ENCODE measurements around the gene CCBE1. TPM values are rescaled to one million over a fixed set of nuclear protein-coding genes. Genes with fewer than 3 reads are reported as not detected.

CCBE1 gene
- total RNA-seq, 1 donor, result 35.3 TPM

- DNase-seq (ENCODE audit: low read depth), result peak; percentile 72
- TF ChIP-seq, protein P1, sequence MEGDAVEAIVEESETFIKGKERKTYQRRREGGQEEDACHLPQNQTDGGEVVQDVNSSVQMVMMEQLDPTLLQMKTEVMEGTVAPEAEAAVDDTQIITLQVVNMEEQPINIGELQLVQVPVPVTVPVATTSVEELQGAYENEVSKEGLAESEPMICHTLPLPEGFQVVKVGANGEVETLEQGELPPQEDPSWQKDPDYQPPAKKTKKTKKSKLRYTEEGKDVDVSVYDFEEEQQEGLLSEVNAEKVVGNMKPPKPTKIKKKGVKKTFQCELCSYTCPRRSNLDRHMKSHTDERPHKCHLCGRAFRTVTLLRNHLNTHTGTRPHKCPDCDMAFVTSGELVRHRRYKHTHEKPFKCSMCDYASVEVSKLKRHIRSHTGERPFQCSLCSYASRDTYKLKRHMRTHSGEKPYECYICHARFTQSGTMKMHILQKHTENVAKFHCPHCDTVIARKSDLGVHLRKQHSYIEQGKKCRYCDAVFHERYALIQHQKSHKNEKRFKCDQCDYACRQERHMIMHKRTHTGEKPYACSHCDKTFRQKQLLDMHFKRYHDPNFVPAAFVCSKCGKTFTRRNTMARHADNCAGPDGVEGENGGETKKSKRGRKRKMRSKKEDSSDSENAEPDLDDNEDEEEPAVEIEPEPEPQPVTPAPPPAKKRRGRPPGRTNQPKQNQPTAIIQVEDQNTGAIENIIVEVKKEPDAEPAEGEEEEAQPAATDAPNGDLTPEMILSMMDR (IDR thresholded peaks at IDR 0.05; ENCODE audit: insufficient read depth, low read length), result no peak
- no peak overlapping the region for H3K4me3 ChIP-seq (ENCODE audit: low read depth, low read length)
Observed at GRCh38 chr18:59669872-59670657, 27.2 kb downstream of the CCBE1 start.

GRCh38 chr18:59667488-59667887, 29.7 kb downstream of the CCBE1 start:
- TF ChIP-seq, protein P1 (IDR thresholded peaks at IDR 0.05; ENCODE audit: insufficient read depth, low read length), result no peak
- no peak for DNase-seq (ENCODE audit: low read depth)
- no peak overlapping the region for H3K4me3 ChIP-seq (ENCODE audit: low read depth, low read length)

- DNase-seq (ENCODE audit: low read depth), result peak; percentile 49
- H3K4me3 ChIP-seq (ENCODE audit: low read depth, low read length), result peak overlapping the region; percentile 13
Observed at GRCh38 chr18:59666007-59666402, 31.2 kb downstream of the CCBE1 start.

DNA sequence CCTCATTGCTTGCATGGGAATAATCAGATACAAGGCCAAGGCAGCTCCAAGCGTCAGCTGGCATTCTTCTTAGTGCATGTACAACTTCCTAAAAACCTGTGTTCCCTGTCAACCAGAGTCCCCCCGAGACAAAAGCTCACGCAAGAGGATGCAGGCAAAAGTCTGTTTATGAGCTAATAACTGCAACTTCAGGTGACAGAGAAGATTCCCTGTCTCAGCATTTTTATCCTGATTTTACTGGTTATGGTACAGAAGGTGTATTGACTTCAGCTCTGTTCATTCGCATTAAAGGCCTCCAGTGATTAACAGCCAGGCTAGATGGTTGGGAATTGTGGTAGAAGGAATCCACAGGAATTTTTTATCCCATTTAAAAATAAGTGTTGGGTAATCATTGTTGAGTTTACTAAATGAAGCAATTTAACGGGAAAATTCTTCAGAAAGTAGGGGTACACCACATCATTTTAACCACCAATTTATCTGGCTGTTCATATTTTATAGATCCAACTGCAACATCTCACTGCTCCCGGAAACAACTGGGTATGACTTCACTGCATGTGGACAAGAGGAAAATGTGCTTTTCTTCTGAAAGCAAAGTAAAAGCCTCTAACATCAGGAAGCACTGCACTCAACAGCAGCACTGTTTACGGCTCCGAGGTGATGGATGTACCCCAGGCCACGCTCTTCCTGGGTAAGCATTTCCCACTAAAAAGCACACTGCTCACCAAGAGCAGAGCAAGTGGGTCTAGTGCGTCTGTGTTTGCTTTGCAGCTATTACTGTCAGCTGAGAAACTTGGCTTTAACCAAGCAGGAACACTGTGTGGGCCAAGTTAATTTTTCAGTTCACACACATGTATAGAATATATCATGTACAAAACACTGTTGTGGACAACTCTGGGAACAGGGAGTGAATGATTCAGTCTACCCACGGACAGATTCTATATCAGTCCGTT, 31.9 kb downstream of the CCBE1 start:
- TF ChIP-seq, protein P1 (IDR thresholded peaks at IDR 0.05; ENCODE audit: insufficient read depth, low read length), result no peak
- peak; percentile 44 for DNase-seq (ENCODE audit: low read depth)
- peak overlapping the region; percentile 13 for H3K4me3 ChIP-seq (ENCODE audit: low read depth, low read length)

DNA sequence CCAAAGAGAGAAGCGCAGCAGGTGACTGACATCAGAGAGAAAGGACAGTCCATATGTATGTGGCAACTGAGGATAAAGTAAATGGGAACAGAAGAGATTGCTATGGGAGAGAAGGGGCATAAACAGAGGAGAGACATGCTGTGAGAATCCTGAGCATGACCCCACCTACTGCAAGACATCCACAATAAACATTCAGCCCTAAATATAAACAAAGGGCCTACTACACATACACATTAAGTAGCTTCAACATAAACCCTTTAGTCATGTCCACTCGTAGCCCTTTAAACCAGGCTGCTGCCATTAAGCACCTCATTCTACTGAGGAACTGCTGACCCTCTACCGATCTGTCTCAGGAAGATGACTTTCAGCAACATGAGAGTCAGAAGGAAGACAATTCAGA, 32.9 kb downstream of the CCBE1 start:
- TF ChIP-seq, protein P1 (IDR thresholded peaks at IDR 0.05; ENCODE audit: insufficient read depth, low read length), result no peak
- no peak overlapping the region for H3K4me3 ChIP-seq (ENCODE audit: low read depth, low read length)
- DNase-seq (ENCODE audit: low read depth), result no peak

GRCh38 chr18:59663096-59663495, 34.1 kb downstream of the CCBE1 start:
- TF ChIP-seq, protein P1 (IDR thresholded peaks at IDR 0.05; ENCODE audit: insufficient read depth, low read length), result no peak
- no peak for DNase-seq (ENCODE audit: low read depth)

More at GRCh38 chr18:59663096-59663495, 34.1 kb downstream of the CCBE1 start:
- H3K4me3 ChIP-seq (ENCODE audit: low read depth, low read length), result no peak overlapping the region

All from fibroblast of the aortic adventitia (primary cell).